GM19372 (cell line): ENCODE measurements around the gene CA9.

Experiments used
- ATAC-seq: cut with Tn5 transposase; IDR thresholded peaks from one replicate; pipeline ENCODE4 v1.9.1; 2021; ENCODE audit warnings: mild to moderate bottlenecking, low read depth, moderate library complexity; ENCODE audit not compliant: unreplicated experiment

The CA9 gene

DNA sequence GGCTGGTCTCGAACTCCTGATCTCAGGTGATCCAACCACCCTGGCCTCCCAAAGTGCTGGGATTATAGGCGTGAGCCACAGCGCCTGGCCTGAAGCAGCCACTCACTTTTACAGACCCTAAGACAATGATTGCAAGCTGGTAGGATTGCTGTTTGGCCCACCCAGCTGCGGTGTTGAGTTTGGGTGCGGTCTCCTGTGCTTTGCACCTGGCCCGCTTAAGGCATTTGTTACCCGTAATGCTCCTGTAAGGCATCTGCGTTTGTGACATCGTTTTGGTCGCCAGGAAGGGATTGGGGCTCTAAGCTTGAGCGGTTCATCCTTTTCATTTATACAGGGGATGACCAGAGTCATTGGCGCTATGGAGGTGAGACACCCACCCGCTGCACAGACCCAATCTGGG is 1.5 kb downstream of the CA9 start:
- ATAC-seq: no peak

DNA sequence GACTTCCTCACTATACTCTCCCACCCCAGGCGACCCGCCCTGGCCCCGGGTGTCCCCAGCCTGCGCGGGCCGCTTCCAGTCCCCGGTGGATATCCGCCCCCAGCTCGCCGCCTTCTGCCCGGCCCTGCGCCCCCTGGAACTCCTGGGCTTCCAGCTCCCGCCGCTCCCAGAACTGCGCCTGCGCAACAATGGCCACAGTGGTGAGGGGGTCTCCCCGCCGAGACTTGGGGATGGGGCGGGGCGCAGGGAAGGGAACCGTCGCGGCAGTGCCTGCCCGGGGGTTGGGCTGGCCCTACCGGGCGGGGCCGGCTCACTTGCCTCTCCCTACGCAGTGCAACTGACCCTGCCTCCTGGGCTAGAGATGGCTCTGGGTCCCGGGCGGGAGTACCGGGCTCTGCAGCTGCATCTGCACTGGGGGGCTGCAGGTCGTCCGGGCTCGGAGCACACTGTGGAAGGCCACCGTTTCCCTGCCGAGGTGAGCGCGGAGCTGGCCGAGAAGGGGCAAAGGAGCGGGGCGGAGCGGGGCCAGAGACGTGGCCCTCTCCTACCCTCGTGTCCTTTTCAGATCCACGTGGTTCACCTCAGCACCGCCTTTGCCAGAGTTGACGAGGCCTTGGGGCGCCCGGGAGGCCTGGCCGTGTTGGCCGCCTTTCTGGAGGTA is 2.1 kb downstream of the CA9 start:
- ATAC-seq: no peak

GRCh38 chr9:35679091-35679490 is 5.4 kb downstream of the CA9 start:
- ATAC-seq: no peak

- ATAC-seq: no peak
These were observed 6.1 kb downstream of the CA9 start for GRCh38 chr9:35679766-35680330.

GRCh38 chr9:35680331-35681105 is 6.8 kb downstream of the CA9 start:
- ATAC-seq: no peak

GRCh38 chr9:35681341-35682002 is 7.7 kb downstream of the CA9 start:
- no peak for ATAC-seq

DNA sequence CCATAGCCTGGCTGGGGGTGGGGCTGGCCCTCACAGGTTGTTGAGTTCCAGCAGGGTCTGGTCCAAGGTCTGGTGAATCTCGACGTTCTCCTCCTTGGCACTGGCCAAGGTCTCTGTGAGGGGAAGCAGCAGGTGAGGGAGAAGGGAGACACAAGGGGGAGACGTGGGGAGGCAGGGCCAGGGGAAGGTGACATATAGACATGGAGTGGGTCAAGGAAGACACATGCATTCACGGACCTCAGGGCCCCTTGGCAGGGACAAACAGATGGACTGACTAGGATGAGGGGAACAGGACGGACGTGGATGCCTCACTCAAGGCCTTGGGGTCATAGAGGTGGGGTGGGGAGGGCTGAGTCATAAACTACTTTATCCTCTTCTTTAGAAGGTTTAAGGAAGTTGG is 8.3 kb downstream of the CA9 start:
- no peak for ATAC-seq

DNA sequence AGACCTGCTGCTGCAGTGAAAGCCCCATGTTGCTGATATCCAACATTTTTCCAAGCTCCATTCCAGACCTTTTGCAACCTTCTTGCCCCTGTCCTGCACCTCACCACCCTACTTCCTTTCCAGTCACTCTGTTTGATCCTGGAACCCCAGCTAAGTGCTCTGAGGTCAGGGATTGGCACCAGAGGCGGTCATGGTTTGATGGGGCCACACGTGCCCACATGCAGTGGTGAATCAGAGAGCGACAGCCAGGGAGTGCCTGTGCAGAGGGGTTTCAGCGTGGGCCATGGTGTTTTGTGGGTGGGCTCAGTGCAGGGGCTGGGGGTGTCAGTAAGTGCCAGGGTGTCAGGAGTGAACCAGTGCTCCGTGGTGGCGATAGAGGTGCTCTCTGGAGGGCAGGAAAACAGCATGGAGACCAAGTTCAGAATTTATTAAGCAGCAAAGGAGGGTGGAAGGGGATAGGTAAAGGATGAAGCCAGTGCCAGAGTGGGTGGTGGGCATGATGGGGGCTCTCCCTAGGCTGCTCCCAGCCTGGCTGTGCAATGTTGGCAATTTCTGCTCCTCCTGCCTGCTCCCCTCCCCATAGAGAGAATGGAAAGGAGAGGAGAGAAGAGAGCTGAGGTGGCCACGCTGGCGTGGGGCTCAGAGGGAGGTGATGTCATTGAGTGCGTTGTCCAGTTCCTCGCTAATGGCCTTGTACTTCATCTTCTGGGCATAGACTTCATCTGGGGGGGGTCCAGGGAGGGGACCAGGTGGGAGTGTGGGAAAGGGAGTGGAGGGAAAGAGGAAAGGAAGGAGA is 9.0 kb downstream of the CA9 start:
- no peak for ATAC-seq

DNA sequence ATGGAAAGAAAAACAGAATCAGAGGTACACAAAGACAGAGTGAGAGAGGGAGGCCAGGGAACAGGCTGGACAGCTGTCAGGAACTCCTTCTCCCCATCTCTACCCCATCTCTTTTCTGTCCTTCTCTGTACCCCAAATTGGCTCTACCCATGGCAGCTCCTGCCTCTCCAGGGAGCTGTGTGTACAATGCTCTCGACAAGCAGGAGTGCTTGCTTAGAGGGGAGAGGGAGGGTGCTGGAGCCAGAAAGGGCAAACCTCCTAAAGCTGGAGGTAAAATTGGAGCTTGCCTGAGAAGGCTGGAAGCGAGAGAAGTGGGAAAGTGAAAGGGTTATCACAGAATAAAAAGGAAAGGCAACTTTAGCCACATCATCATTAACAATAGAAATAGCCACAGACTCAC is 9.6 kb downstream of the CA9 start:
- ATAC-seq: no peak

DNA sequence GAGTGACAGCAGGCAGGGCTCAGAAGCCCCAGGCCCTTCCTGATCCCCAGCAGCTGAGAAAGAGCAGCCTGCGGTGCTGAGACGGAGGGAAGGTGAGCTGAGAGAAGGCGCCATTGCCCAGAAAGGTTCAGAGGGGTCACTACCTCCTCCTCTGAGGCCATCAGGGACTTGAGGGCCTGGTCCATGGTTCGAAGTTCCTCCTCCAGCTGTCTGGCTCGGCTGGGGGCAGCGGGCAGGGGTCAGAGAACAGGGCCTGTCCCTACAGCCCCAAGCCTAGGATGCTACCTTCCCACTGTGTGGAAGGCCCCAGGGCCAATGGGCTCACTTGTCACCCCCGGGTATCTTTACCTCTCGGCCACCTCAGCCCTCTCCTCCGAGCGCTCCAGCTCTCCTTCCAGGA is 11.2 kb downstream of the CA9 start:
- no peak for ATAC-seq

GRCh38 chr9:35685506-35685905 is 11.8 kb downstream of the CA9 start:
- ATAC-seq: no peak

DNA sequence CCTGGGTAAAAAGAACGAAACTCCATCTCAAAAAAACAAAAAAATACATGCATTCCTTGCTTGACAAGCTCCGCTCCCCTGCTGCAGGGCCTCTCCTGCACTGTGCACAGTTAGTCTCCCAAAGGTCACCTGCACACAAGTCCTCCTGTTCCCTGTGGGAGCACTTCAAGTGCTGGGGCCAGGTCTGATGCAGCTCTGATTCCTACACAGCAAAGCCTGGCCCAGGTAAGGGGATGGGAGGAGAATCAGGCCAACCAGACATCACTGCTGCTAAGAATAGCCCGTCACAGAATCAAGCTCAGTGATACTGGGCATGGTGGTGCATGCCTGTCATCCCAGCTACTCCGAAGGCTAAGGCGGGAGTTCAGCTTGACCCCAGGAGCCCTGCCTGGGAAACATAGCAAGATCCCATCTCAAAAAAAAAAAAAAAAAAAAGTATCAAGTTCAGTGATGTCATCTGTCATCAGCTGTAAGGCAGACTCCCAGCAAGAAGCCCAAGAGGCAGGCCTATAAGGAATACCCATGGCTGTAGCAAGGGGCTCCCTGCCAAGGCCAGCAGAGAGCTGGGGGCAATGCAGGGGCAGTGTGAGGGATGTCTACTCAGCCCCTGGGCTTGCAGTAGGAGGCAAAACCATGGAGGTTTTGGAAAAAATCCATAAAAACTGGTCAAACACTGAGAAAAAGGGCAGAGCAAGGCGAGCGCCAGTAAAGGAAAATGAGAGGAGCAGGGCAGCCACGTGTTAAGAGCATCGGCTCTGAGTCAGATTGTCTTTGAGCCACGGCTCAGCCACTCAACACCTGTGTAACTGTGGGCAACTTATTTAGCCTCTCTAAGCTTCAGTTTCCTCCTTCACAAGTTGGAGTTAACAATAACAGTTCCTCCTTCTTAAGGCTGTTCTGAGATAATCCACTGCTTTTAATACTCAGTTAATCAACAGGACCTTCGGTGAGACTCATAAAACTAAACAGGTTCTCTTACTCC is 12.8 kb downstream of the CA9 start:
- ATAC-seq: no peak

GRCh38 chr9:35687306-35687705 is 13.6 kb downstream of the CA9 start:
- ATAC-seq: no peak

DNA sequence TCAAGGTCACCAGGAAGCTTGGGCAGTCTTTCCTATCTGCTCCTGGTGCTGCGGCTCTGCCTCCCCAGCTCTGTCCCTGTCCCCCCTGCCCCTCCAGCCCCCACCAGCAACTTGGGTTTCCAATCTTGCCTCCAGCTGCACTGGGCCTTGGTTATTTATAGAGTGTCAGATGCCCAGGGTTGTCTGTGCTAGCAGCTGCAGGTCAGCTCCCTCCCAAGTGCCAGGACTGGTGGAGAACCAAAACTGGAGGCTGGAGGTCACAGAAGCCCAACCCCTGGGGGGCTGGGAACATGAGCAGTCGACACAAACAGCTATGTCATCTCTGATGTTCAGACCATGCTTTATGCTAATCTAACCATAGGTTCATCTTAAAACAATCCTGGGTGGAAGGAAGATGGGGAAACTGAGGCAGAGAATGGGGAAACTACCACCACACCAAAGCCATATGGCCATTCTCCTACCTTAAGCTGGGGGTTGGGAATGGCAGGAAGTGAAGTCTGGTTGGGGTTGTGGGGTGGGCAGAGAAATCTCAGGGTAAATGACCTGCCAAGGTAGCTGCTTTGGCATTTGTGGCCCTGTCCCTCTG is 14.3 kb downstream of the CA9 start:
- no peak for ATAC-seq

DNA sequence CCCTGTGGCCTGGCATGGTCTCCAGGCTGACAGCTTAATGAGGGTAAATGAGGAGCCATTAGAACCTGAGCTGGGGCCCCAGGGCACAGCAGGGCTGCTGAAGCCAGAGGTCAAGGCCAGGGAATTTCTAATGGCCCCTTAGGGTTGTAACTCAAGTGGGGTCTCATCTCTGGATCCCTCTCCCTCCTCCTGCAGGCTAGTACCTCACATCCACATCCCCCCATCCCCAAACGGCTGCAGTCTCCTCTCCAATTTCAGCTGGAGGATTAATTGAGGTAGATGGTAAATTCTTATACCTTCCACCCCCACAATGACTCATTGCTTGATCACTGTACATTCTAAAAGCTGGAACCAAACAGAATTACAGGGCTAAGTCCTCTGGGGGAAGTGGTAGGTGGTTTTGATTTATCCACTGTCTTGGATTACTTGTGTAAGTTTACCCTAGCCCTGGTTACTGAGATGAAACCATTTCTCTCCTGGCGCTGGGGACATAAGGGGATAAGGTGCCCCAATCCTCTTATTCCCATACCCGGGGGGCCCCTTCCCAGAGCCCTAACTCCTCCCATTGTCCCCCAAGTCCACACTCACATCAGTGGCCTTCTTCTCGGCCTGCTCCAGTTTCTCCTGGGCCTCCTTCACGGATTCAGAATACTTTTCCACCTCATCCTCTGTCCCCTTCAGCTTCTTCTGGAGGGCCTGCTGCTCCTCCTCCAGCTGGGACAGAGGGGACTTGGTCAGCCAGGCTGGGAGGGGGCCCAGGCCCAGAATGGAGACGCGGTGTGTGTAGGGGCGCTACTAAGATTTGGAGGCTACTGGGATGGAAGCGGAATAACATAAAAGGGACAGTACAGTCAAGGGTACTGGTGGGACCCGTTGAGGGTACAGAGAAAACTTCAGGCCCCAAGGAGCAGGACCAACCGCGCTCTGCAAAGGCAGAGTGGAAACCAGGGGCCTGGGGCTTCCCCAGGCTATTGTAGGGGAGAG is 15.1 kb downstream of the CA9 start:
- ATAC-seq: no peak

DNA sequence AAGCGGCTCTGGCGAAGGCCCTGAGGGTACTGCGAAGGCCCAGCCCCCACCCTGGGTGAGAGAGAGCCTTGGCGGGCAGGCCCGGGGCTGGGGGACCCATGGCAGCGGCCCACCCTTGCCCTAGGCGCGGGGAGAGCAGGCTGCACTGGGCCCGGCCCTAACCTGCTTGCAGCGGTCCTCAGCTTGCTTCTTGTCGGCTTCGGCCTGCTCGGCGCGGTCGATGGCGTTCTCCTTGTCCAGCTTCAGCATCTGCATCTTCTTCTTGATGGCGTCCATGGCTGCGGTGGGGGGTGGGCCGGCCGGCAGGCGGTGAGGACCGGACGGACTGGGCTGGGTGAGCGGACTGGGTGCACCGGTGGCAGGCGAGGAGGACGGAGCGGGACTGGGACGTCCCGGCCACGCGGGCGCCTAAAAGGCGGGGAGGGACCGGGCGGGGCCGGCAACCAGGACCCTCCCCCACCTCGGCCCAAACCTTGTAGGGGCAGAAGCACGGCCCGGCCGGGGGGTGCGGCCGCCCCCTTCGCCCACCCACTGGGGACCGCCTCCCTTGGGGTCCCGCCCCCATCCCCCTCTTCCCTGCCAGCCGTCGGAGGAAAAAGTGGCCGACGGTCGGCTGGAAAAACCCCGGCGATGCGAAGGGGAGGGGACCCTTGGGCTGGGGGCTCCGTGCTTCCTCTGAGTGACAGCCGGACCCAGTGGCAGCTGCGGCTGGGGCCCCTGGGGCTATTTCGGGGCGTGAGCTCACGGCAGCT is 16.0 kb downstream of the CA9 start, which contains the start of gene TPM2:
Gene TPM2, minus strand, starts transcription at position 384 of the 752 bp plus-strand sequence. Its CDS starts 108 bp downstream, at position 276.
- ATAC-seq: no peak

DNA sequence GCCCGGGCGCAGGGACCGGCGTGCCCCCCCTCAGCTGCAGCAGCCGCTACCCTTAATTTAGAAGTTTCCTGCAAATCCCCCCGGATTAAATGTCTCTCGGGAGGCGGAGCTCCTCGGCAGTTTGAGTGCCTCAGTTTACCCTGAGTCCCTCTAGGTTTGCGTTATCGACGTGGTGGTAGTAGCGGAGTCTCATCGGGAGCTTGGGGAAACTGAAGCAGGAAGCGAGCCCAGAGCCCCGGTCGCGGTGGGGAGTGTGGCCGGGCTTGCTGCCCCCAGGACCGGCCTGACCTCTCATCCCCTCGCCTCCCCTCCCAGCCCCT is 16.5 kb downstream of the CA9 start:
- no peak for ATAC-seq
